HL-60 (cell line): Measurements from ENCODE around the gene MYLIP.

Source experiments
- DNase-seq, 2 experiments: peaks; one replicate each; pipeline ENCODE4 v3.0.0-alpha.2; 2010 to 2020; ENCODE audit warnings: low read depth in 1 of 2, low spot score in 1 of 2
- H3K27ac ChIP-seq: fragments of 250-450 bp; sonication (Bioruptor Pico); replicated peaks from 2 replicates; pipeline ENCODE4 v1.5.1; 2020; ENCODE audit warnings: mild to moderate bottlenecking, moderate library complexity
- H3K27me3 ChIP-seq: fragments of 250-450 bp; sonication (Bioruptor Pico); 2 replicates; pipeline ENCODE4 v1.5.1; 2021; ENCODE audit warnings: mild to moderate bottlenecking, moderate library complexity; ENCODE audit not compliant: insufficient read depth, poor library complexity, severe bottlenecking
- H3K4me3 ChIP-seq: replicated peaks from 2 replicates; pipeline ENCODE4 v1.5.1; 2011; ENCODE audit warnings: mild to moderate bottlenecking, control low read depth, low read length; ENCODE audit not compliant: insufficient read depth
- GABPA ChIP-seq: IDR thresholded peaks from 2 replicates; pipeline ENCODE4 v1.6.1; 2012; ENCODE audit warnings: low read depth
- POLR2AphosphoS5 ChIP-seq: IDR thresholded peaks from 2 replicates; pipeline ENCODE4 v1.6.1; 2012; ENCODE audit warnings: low read depth
- SPI1 ChIP-seq: IDR thresholded peaks from 2 replicates; pipeline ENCODE4 v1.6.1; 2012; ENCODE audit warnings: low read depth, mild to moderate bottlenecking, borderline replicate concordance
- TF ChIP-seq, protein P1 (sequence below): IDR thresholded peaks from 2 replicates; pipeline ENCODE4 v1.6.1; 2012; ENCODE audit warnings: low read depth; ENCODE audit not compliant: insufficient replicate concordance
- TF ChIP-seq, protein P2 (sequence below): IDR thresholded peaks from one replicate; pipeline ENCODE4 v1.5.1; 2011; ENCODE audit warnings: low read length, control low read depth, inconsistent platforms; ENCODE audit not compliant: insufficient read depth

Gene MYLIP

GRCh38 chr6:16136621-16137450 lies 8.0 kb downstream of the MYLIP start:
- Histone ChIP-seq H3K27ac (no peak overlapping the region), H3K4me3 (no peak overlapping the region), H3K27me3 (no peaks in the 10 kb centered on the region)
- TF ChIP-seq, protein P1, sequence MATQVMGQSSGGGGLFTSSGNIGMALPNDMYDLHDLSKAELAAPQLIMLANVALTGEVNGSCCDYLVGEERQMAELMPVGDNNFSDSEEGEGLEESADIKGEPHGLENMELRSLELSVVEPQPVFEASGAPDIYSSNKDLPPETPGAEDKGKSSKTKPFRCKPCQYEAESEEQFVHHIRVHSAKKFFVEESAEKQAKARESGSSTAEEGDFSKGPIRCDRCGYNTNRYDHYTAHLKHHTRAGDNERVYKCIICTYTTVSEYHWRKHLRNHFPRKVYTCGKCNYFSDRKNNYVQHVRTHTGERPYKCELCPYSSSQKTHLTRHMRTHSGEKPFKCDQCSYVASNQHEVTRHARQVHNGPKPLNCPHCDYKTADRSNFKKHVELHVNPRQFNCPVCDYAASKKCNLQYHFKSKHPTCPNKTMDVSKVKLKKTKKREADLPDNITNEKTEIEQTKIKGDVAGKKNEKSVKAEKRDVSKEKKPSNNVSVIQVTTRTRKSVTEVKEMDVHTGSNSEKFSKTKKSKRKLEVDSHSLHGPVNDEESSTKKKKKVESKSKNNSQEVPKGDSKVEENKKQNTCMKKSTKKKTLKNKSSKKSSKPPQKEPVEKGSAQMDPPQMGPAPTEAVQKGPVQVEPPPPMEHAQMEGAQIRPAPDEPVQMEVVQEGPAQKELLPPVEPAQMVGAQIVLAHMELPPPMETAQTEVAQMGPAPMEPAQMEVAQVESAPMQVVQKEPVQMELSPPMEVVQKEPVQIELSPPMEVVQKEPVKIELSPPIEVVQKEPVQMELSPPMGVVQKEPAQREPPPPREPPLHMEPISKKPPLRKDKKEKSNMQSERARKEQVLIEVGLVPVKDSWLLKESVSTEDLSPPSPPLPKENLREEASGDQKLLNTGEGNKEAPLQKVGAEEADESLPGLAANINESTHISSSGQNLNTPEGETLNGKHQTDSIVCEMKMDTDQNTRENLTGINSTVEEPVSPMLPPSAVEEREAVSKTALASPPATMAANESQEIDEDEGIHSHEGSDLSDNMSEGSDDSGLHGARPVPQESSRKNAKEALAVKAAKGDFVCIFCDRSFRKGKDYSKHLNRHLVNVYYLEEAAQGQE = no peak
- TF ChIP-seq, protein P2, sequence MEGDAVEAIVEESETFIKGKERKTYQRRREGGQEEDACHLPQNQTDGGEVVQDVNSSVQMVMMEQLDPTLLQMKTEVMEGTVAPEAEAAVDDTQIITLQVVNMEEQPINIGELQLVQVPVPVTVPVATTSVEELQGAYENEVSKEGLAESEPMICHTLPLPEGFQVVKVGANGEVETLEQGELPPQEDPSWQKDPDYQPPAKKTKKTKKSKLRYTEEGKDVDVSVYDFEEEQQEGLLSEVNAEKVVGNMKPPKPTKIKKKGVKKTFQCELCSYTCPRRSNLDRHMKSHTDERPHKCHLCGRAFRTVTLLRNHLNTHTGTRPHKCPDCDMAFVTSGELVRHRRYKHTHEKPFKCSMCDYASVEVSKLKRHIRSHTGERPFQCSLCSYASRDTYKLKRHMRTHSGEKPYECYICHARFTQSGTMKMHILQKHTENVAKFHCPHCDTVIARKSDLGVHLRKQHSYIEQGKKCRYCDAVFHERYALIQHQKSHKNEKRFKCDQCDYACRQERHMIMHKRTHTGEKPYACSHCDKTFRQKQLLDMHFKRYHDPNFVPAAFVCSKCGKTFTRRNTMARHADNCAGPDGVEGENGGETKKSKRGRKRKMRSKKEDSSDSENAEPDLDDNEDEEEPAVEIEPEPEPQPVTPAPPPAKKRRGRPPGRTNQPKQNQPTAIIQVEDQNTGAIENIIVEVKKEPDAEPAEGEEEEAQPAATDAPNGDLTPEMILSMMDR = no peak
- no peak for TF ChIP-seq POLR2AphosphoS5
- TF ChIP-seq GABPA = no peak
- no peak for TF ChIP-seq SPI1
- DNase-seq = no peak

- no peak for DNase-seq
- Histone ChIP-seq H3K27me3 (no peaks in the 10 kb centered on the region), H3K4me3 (no peak overlapping the region), H3K27ac (no peak overlapping the region)
- TF ChIP-seq, protein P2 = no peak
- TF ChIP-seq GABPA = no peak
- TF ChIP-seq, protein P1 = no peak
- TF ChIP-seq POLR2AphosphoS5 = no peak
- no peak for TF ChIP-seq SPI1
Measured at GRCh38 chr6:16137451-16137801, 8.5 kb downstream of the MYLIP start.

- no peak overlapping the region for H3K27ac ChIP-seq
- no peak for TF ChIP-seq GABPA
- TF ChIP-seq, protein P2 = no peak
- DNase-seq = no peak
Measured at GRCh38 chr6:16139556-16139955, 10.7 kb downstream of the MYLIP start.

DNA sequence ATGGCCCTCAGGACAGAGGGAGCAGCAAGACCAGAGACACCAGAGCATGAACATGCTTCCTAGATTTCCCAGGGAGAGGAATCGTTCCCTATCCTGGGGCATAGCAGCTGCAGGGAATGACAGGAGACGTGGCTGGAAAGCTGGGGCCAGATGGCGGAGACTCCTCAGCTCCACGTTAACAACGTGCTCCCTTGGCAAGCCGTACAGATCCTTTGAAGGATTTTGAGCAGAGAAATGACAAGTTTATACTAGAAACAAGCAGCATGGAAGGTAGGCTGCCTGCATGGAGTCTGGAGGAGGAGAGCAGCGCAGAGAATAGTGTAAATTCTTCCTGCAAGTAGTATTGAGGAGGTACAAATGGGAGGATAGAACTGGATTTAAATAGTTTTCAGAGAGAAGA lies 11.7 kb downstream of the MYLIP start:
- Histone ChIP-seq H3K27me3 (no peaks in the 10 kb centered on the region), H3K4me3 (no peak overlapping the region), H3K27ac (no peak overlapping the region)
- no peak for DNase-seq
- TF ChIP-seq POLR2AphosphoS5 (no peak), GABPA (no peak), SPI1 (no peak)
- TF ChIP-seq, protein P1 = no peak
- TF ChIP-seq, protein P2 = no peak

More at GRCh38 chr6:16139556-16139955, 10.7 kb downstream of the MYLIP start:
- Histone ChIP-seq H3K27me3 (no peaks in the 10 kb centered on the region), H3K4me3 (no peak overlapping the region)
